ENCODE measurements around the gene NFE2L2.
A peak's percentile ranks its signal among the peaks of the same experiment; 100 is the strongest.

- TF ChIP-seq EZH2 (IDR thresholded peaks at IDR 0.05; ENCODE audit: borderline replicate concordance, low read length) = no peak
- TF ChIP-seq, protein P1, sequence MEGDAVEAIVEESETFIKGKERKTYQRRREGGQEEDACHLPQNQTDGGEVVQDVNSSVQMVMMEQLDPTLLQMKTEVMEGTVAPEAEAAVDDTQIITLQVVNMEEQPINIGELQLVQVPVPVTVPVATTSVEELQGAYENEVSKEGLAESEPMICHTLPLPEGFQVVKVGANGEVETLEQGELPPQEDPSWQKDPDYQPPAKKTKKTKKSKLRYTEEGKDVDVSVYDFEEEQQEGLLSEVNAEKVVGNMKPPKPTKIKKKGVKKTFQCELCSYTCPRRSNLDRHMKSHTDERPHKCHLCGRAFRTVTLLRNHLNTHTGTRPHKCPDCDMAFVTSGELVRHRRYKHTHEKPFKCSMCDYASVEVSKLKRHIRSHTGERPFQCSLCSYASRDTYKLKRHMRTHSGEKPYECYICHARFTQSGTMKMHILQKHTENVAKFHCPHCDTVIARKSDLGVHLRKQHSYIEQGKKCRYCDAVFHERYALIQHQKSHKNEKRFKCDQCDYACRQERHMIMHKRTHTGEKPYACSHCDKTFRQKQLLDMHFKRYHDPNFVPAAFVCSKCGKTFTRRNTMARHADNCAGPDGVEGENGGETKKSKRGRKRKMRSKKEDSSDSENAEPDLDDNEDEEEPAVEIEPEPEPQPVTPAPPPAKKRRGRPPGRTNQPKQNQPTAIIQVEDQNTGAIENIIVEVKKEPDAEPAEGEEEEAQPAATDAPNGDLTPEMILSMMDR (conservative IDR thresholded peaks at IDR 0.05 in 1 of 2, IDR thresholded peaks at IDR 0.05 in 1 of 2; ENCODE audit: extremely low read depth in 1 of 2, insufficient read depth in 1 of 2, low read depth in 1 of 2, low read length in 2 of 2) = peak; percentile 61 to 92
These were observed 897 bp downstream of the NFE2L2 start for GRCh38 chr2:177263451-177264208.

Measured in mammary epithelial cell (primary cell).